Suprapubic skin (tissue), 4 donors: ENCODE data around the gene UBE4B. TPM values are rescaled to one million over a fixed set of nuclear protein-coding genes. Genes with fewer than 3 reads are reported as not detected.

Experiments
- DNase-seq, 2 donors: peaks; one replicate each; pipeline ENCODE4 v3.0.0-alpha.2; 2019; ENCODE audit warnings: low spot score in 2 of 2
- H3K27ac ChIP-seq: fragments of 200-600 bp; sonication (generic); one replicate; pipeline ENCODE4 v1.5.1; 2019
- H3K27me3 ChIP-seq: fragments of 200-600 bp; sonication (generic); one replicate; pipeline ENCODE4 v1.5.1; 2019
- H3K36me3 ChIP-seq: fragments of 200-600 bp; sonication (generic); one replicate; pipeline ENCODE4 v1.5.1; 2019
- H3K4me1 ChIP-seq: fragments of 200-600 bp; sonication (generic); one replicate; pipeline ENCODE4 v1.5.1; 2019
- H3K4me3 ChIP-seq: fragments of 200-600 bp; sonication (generic); one replicate; pipeline ENCODE4 v1.5.1; 2019; ENCODE audit warnings: mild to moderate bottlenecking
- H3K9me3 ChIP-seq: fragments of 200-600 bp; sonication (generic); one replicate; pipeline ENCODE4 v1.5.1; 2019
- CTCF ChIP-seq, 2 donors: fragments of 200-600 bp in 1 of 2; fragments of 450-650 bp in 1 of 2; sonication (generic) in 1 of 2; IDR thresholded peaks; one replicate each; pipeline ENCODE4 v1.5.1; 2016 to 2019; ENCODE audit warnings: antibody characterized with exemption in 2 of 2, mild to moderate bottlenecking in 1 of 2, moderate library complexity in 1 of 2
- EP300 ChIP-seq: sonication (generic); formaldehyde crosslinking; IDR thresholded peaks from one replicate; pipeline ENCODE4 v1.6.1; 2017; ENCODE audit warnings: antibody characterized with exemption
- POLR2A ChIP-seq, 2 donors: fragments of 450-650 bp; IDR thresholded peaks; one replicate each; pipeline ENCODE4 v1.6.1; 2017; ENCODE audit warnings: antibody characterized with exemption in 2 of 2, mild to moderate bottlenecking in 2 of 2, moderate library complexity in 2 of 2
- POLR2AphosphoS5 ChIP-seq, 3 donors: sonication (generic); formaldehyde crosslinking; IDR thresholded peaks; one replicate each; pipeline ENCODE4 v1.6.1; 2017; ENCODE audit warnings: antibody characterized with exemption in 3 of 3
- WGBS: methylation state at CpG from one replicate; pipeline ENCODE4 v1.1.5; 2018; 5-methylcytosine and 5-hydroxymethylcytosine counted together
- total RNA-seq, 4 donors: library from RNA; depleted of rRNA; stranded (reverse); fragments of >200 nt; gene quantifications; one replicate each; pipeline ENCODE4 v1.1.0, GENCODE V29; 2016

Gene UBE4B
- total RNA-seq, 4 donors from 2014 or later: 65.6 to 145 (median 96.5) TPM

GRCh38 chr1:10187026-10187334, 154.2 kb downstream of the UBE4B start:
- WGBS: 70% methylated on average over 4 of the region's 4 CpGs
- Histone ChIP-seq H3K27ac (no peak overlapping the region), H3K27me3 (no peaks in the 10 kb centered on the region), H3K4me1 (no peaks in the 10 kb centered on the region), H3K9me3 (no peaks in the 10 kb centered on the region), H3K36me3 (no peaks in the 10 kb centered on the region), H3K4me3 (no peak overlapping the region)
- DNase-seq: no peak
- TF ChIP-seq CTCF (IDR thresholded peaks at IDR 0.05) (no peak), POLR2A (IDR thresholded peaks at IDR 0.05) (no peak), POLR2AphosphoS5 (IDR thresholded peaks at IDR 0.05) (no peak)

DNA sequence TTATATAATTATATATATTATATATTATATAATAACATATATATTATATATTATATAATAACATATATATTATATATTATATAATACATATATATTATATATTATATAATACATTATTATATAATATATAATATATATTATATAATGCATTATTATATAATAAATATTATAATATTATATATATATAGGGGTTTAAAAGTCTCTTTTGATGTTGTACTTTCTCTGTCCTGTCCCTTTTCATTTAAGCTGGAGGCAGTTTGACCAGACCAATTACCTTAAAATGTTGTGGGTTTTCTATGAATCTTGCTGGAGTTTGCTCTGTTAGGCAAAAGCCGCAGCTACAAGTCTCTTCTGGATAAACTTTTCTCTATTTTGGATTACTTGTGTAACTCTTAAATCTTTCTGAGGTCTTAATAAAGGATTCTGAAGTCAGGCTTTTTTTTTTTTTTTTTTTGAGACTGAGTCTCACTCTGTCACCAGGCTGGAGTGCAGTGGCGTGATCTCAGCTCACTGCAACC, 155.4 kb downstream of the UBE4B start:
- TF ChIP-seq CTCF (IDR thresholded peaks at IDR 0.05) (no peak), EP300 (no peak), POLR2AphosphoS5 (IDR thresholded peaks at IDR 0.05) (no peak), POLR2A (IDR thresholded peaks at IDR 0.05) (no peak)
- Histone ChIP-seq H3K9me3 (no peaks in the 10 kb centered on the region), H3K4me1 (no peaks in the 10 kb centered on the region), H3K36me3 (no peaks in the 10 kb centered on the region), H3K27me3 (no peaks in the 10 kb centered on the region), H3K27ac (no peak overlapping the region), H3K4me3 (no peak overlapping the region)
- no peak for DNase-seq
- 97% methylated on average over 2 of the region's 2 CpGs for WGBS

- Histone ChIP-seq H3K9me3 (no peaks in the 10 kb centered on the region), H3K4me1 (no peaks in the 10 kb centered on the region), H3K4me3 (no peak overlapping the region), H3K36me3 (no peaks in the 10 kb centered on the region), H3K27ac (no peak overlapping the region), H3K27me3 (no peaks in the 10 kb centered on the region)
- WGBS: 47% methylated on average over 4 of the region's 4 CpGs
- no peak for DNase-seq
- no peak for TF ChIP-seq POLR2A (IDR thresholded peaks at IDR 0.05)
Observed at GRCh38 chr1:10189659-10190058, 156.9 kb downstream of the UBE4B start.

DNA sequence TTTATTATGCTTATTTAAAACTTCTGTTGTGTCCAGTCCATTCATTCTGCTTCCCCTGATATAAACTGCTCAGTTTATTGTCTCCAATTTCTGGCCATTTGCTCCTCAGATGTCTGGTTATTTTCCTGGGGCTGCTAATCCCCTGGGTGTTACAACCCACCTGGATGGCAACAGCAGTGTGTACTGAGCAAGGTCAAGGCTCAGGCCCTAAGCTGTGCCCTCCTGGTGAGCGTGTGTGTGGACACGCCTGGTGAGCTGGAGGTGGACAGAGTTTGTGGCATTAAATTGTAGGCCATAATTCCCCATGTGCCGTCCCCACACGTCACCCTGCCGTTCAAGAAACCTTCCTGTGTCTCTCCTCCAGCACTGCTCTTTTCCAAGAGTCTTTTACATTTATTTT, 159.5 kb downstream of the UBE4B start:
- no peak overlapping the region for H3K27ac ChIP-seq
- no peaks in the 10 kb centered on the region for H3K27me3 ChIP-seq
- 89% methylated on average over 5 of the region's 5 CpGs for WGBS
- H3K36me3 ChIP-seq: no peaks in the 10 kb centered on the region
- H3K4me3 ChIP-seq: no peak overlapping the region
- TF ChIP-seq POLR2AphosphoS5 (IDR thresholded peaks at IDR 0.05) (no peak), CTCF (IDR thresholded peaks at IDR 0.05) (no peak), EP300 (no peak), POLR2A (IDR thresholded peaks at IDR 0.05) (no peak)
- H3K4me1 ChIP-seq: no peaks in the 10 kb centered on the region
- DNase-seq: peak in 1 of 2 donors; percentile 23
- no peaks in the 10 kb centered on the region for H3K9me3 ChIP-seq

DNA sequence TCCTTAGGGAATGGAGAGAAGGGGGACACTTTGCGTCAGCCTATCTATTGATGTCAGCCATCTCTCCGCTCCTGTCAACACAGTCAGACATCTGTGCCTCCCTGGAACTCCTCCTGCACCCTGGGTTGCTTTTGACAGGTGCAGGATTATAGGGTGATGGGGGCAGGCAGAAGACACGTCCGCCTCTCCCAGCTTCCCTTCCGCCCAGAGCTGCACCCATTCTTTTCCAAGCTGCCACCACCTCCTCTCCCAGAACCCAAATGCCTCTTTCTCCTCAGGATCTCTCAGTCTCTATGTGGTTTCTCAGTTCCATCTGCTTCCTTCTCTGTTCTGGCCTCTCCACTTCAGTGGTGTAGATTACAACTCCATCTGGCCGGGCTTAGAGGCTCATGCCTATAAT, 160.5 kb downstream of the UBE4B start:
- H3K36me3 ChIP-seq: no peaks in the 10 kb centered on the region
- no peak for DNase-seq
- H3K27me3 ChIP-seq: no peaks in the 10 kb centered on the region
- no peak overlapping the region for H3K27ac ChIP-seq
- WGBS: 82% methylated on average over 6 of the region's 6 CpGs
- no peak for TF ChIP-seq POLR2A (IDR thresholded peaks at IDR 0.05)
- no peak for TF ChIP-seq EP300
- TF ChIP-seq POLR2AphosphoS5 (IDR thresholded peaks at IDR 0.05): no peak
- no peak for TF ChIP-seq CTCF (IDR thresholded peaks at IDR 0.05)
- no peak overlapping the region for H3K4me3 ChIP-seq
- no peaks in the 10 kb centered on the region for H3K9me3 ChIP-seq
- no peaks in the 10 kb centered on the region for H3K4me1 ChIP-seq

DNA sequence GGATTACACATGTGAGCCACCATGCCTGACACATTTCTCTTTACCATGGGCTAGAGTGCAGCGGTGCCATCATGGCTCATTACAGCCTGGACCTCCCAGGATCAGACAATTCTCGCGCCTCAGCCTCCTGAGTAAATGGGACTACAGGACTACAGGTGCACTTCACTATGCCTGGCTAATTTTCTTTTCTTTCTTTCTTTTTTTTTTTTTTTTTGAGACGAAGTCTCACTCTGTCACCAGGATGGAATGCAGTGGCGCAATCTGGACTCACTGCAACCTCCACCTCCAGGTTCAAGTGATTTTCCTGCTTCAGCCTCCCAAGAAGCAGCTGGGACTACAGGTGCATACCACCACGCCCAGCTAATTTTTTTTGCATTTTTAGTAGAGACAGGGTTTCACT, 162.8 kb downstream of the UBE4B start:
- H3K4me1 ChIP-seq: no peaks in the 10 kb centered on the region
- no peak overlapping the region for H3K4me3 ChIP-seq
- H3K27me3 ChIP-seq: no peaks in the 10 kb centered on the region
- 81% methylated on average over 6 of the region's 6 CpGs for WGBS
- H3K9me3 ChIP-seq: no peaks in the 10 kb centered on the region
- peak in 1 of 2 donors; percentile 7 for DNase-seq
- TF ChIP-seq EP300: no peak
- no peak overlapping the region for H3K27ac ChIP-seq
- H3K36me3 ChIP-seq: no peaks in the 10 kb centered on the region
